ENCODE data around the gene TUBE1.

Gene TUBE1

GRCh38 chr6:112030961-112031660 lies 56.2 kb downstream of the TUBE1 start:
- no peak for TF ChIP-seq CTCF (IDR thresholded peaks at IDR 0.05; ENCODE audit: borderline replicate concordance, insufficient read depth, low read depth, low read length)
- H3K4me3 ChIP-seq (ENCODE audit: low read depth, low read length): no peak overlapping the region

DNA sequence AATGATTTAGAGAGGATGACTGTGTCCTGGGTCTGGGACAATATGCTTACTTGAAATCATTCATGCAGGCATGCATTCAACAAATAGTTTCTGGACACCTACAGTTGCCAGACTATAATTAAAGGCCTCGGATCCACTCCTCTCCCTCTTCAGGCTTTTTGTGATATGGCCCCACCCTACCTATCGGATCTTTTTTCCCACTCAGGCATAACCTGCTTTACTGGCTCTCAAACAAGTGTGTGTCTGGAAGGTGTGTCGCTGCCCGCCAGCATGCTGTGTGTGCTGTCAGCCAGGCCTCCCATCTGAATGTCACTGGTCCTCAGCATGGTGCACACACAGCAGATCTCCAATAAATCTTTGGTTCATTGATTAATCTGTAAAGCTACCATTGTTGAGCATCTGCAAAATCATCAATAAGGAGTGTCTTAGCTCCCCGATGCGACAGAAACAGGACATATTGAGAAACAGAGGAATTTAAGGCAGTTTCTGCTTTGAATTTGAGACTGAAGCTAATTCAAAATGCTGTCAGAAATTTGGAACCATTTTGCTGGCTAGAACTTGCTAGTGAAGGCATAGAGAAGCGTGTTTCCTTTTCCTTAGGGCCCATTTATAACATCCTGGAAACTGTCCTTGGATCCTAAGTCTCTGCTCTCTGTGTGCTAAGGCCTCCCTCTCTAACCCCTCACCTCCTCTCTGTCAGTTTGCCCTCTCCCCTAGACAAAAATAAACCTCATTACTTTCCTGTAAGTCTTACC lies 56.9 kb downstream of the TUBE1 start:
- no peak for TF ChIP-seq CTCF (IDR thresholded peaks at IDR 0.05; ENCODE audit: borderline replicate concordance, insufficient read depth, low read depth, low read length)
- H3K4me3 ChIP-seq (ENCODE audit: low read depth, low read length): no peak overlapping the region

DNA sequence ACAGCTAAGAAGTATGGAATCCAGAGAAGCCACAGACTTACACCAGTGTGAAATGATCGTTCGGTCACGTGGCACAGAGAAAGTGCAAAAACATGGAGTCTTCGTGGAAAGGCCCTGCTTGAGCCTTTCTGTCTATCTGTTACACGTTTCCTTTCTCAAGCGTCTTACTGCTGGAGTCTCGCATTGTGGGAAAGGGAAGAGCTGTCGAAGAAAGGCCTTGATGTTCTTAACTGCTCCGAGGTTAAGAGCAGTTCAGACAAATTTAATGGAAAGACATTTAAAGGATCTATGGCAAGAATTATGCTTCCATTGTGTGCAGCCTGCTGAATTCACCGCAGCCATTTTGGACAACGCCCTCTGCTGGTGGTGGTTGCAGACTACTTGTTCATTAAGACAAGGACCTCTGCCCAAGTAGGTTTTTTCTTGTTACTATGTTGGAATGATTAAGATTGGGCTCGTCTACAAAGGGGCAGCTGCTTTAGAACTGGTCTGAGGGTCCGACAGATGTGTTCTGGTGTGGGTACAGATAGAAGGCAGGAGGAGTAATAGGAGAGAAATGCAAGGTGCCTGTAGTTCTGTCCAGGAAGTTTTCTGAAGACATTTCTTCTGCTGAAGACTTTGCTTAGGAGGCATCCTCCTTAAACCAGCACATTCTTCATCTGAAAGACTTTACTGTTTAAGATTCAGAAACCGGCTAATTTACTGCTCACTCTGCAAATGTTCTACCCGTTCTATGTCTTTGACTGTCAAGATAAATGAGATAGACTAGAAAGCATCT lies 58.0 kb downstream of the TUBE1 start:
- no peak overlapping the region for H3K4me3 ChIP-seq (ENCODE audit: low read depth, low read length)
- TF ChIP-seq CTCF (IDR thresholded peaks at IDR 0.05; ENCODE audit: borderline replicate concordance, insufficient read depth, low read depth, low read length): peak; percentile 76

DNA sequence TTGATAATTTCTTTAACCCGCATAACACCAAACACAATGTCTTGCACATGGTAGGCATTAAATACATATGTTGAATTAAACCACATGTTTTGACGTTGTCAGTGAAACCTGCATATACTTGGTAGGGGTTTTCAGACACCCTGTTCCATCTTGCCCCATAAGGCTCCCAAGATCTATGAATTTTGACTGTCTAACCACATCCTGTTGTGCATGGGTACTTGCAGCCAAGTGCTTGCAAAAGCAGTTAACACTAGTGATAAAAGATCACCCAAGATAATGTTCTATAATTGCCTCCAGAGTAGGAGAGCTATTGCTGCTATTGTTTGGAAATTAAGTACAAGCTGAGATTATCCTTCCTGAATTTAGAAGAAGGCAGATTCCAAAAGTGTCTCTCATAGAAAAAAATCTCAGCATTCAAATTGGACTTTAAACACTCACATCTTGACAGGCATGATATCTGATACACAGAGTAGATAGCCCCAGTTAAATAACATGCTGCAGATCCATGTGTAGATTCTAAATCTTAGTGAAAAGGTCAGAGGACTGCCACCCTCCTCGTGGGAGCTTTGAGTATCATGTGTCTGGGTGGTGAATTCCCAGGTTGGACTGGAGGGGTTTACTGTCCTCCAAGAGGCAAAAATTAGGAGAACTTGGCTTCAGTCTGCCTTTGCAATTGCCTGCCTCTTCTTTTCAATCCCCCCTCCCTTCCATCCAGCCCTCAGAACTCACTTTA lies 59.2 kb downstream of the TUBE1 start:
- no peak overlapping the region for H3K4me3 ChIP-seq (ENCODE audit: low read depth, low read length)
- no peak for TF ChIP-seq CTCF (IDR thresholded peaks at IDR 0.05; ENCODE audit: borderline replicate concordance, insufficient read depth, low read depth, low read length)

GRCh38 chr6:112026933-112027332 lies 60.3 kb downstream of the TUBE1 start:
- no peak for TF ChIP-seq CTCF (IDR thresholded peaks at IDR 0.05; ENCODE audit: borderline replicate concordance, insufficient read depth, low read depth, low read length)
- H3K4me3 ChIP-seq (ENCODE audit: low read depth, low read length): no peak overlapping the region

- no peak overlapping the region for H3K4me3 ChIP-seq (ENCODE audit: low read depth, low read length)
- TF ChIP-seq CTCF (IDR thresholded peaks at IDR 0.05; ENCODE audit: borderline replicate concordance, insufficient read depth, low read depth, low read length): no peak
Measured at GRCh38 chr6:112024464-112024863, 62.8 kb downstream of the TUBE1 start.
